MCF 10A (cell line): Measurements from ENCODE around the gene ABLIM2. TPM values are rescaled to one million over a fixed set of nuclear protein-coding genes. Genes with fewer than 3 reads are reported as not detected.

Source experiments
- BruUV-seq: library from RNA; stranded (reverse); fragments of 400-500 nt; replicated peaks from 2 replicates; lab custom pipeline; 2021; lab: Mats Ljungman, UMichigan
- CTCF ChIA-PET: fragments of 300-600 bp; sonication (Branson Sonifier 250); formaldehyde crosslinking; extraction: SDS; loops from one replicate; lab custom pipeline; 2021; ENCODE audit warnings: antibody characterized with exemption, inconsistent platforms; lab: Yijun Ruan, JAX
- POLR2A ChIA-PET: fragments of 300-600, 350-650 bp; sonication (Branson Sonifier 250); formaldehyde crosslinking; extraction: SDS; loops from one replicate; lab custom pipeline; 2020; ENCODE audit warnings: antibody characterized with exemption, inconsistent platforms; lab: Yijun Ruan, JAX
- DNase-seq: peaks from one replicate; pipeline ENCODE4 v3.0.0-alpha.2; 2018; ENCODE audit not compliant: unreplicated experiment
- H3K27ac Mint-ChIP-seq: one replicate; pipeline ENCODE4 v1.8.0; 2022; ENCODE audit warnings: mild to moderate bottlenecking, low read depth, mixed read lengths; ENCODE audit not compliant: unreplicated experiment
- H3K27me3 Mint-ChIP-seq: one replicate; pipeline ENCODE4 v1.8.0; 2022; ENCODE audit warnings: mixed read lengths; ENCODE audit not compliant: insufficient read depth, unreplicated experiment
- H3K36me3 Mint-ChIP-seq: one replicate; pipeline ENCODE4 v1.8.0; 2022; ENCODE audit warnings: mild to moderate bottlenecking, moderate library complexity, mixed read lengths; ENCODE audit not compliant: insufficient read depth, unreplicated experiment
- H3K4me1 Mint-ChIP-seq: one replicate; pipeline ENCODE4 v1.8.0; 2022; ENCODE audit warnings: mixed read lengths; ENCODE audit not compliant: insufficient read depth, unreplicated experiment
- H3K4me3 Mint-ChIP-seq: one replicate; pipeline ENCODE4 v1.8.0; 2022; ENCODE audit warnings: mild to moderate bottlenecking, moderate library complexity, mixed read lengths; ENCODE audit not compliant: unreplicated experiment
- H3K9me3 Mint-ChIP-seq: one replicate; pipeline ENCODE4 v1.8.0; 2022; ENCODE audit warnings: mixed read lengths; ENCODE audit not compliant: unreplicated experiment
- CTCF ChIP-seq: fragments of 200-600 bp; IDR thresholded peaks from one replicate; pipeline ENCODE4 v1.8.0; 2022; ENCODE audit warnings: antibody characterized with exemption, mild to moderate bottlenecking; ENCODE audit not compliant: unreplicated experiment
- intact Hi-C: fragments of 100-400 bp; cut with micrococcal nuclease; formaldehyde crosslinking; loops from 2 replicates; pipeline ENCODE4 v1.14.1; 2022
- total RNA-seq: library from RNA; stranded (reverse); gene quantifications from 2 replicates; pipeline ENCODE4 v1.2.3, GENCODE V29; 2022

ABLIM2 gene
- total RNA-seq, 1 experiment from 2014 or later, result 5.3 TPM

- peaks cover 11% of the 10 kb centered on the region for H3K9me3 Mint-ChIP-seq
- H3K4me3 Mint-ChIP-seq, result no peak overlapping the region
- no peak for TF ChIP-seq CTCF
- intact Hi-C loops, result no loop called here
- no peak for DNase-seq
- peaks cover 4% of the 10 kb centered on the region for H3K4me1 Mint-ChIP-seq
- peaks cover 4% of the 10 kb centered on the region for H3K36me3 Mint-ChIP-seq
- no peak overlapping the region for H3K27ac Mint-ChIP-seq
- CTCF ChIA-PET, result interaction anchor here (0.7 kb wide), 1 partner anchor 785 kb away, joined by 4 read pairs; no protein-coding TSS in a partner anchor
- H3K27me3 Mint-ChIP-seq, result peaks cover 40% of the 10 kb centered on the region
- POLR2A ChIA-PET, result no interaction called here
- no TSS peak for BruUV-seq
Measured at GRCh38 chr4:8010618-8011017, 148.0 kb downstream of the ABLIM2 start.

DNA sequence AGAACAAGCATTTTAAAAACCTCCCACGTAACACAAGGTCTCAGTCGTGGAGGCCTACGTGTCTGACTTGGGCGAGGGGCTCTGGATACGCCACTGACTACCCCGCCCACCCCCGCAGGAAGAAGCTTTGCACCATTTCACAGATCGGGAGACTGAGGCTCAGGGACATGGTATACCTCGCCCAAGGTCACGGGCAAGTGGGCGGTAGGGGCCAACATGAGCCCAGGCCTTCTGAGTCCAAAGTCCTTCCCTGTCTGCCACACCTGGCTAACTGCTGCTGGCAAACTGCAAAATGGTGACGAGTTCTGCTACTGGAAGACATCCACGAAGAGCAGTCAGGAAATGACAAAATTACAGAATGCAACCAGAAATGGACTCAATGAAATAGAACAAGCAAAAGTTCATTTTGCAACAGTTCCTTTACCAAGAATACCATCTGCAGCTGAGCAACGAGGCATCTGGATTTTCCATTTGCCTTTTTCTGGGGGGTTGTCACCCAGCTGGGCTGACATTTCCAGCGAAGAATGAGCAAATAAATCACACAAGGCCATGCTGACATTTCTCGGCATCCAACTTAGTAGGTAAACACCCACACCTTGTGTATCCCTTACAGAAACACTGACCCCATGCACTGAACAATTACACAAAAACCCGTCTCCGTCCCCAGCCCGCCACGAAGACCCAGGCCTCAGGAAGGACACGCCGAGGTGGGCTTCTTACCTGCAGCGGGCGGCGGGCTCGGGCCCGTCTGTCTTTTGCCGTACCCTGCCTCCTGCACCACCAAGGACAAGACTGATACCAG, 148.7 kb downstream of the ABLIM2 start:
- no peak for DNase-seq
- no peak overlapping the region for H3K4me3 Mint-ChIP-seq
- intact Hi-C loops, result no loop called here
- peaks cover 11% of the 10 kb centered on the region for H3K9me3 Mint-ChIP-seq
- CTCF ChIA-PET, result interaction anchor here (0.7 kb wide), 1 partner anchor 785 kb away, joined by 4 read pairs; no protein-coding TSS in a partner anchor
- BruUV-seq, result no TSS peak
- H3K36me3 Mint-ChIP-seq, result peaks cover 2% of the 10 kb centered on the region
- H3K27ac Mint-ChIP-seq, result no peak overlapping the region
- peaks cover 33% of the 10 kb centered on the region for H3K27me3 Mint-ChIP-seq
- no peak for TF ChIP-seq CTCF
- H3K4me1 Mint-ChIP-seq, result no peaks in the 10 kb centered on the region
- POLR2A ChIA-PET, result no interaction called here

GRCh38 chr4:8009097-8009496, 149.5 kb downstream of the ABLIM2 start:
- no peak for DNase-seq
- TF ChIP-seq CTCF, result no peak
- ChIA-PET POLR2A (no interaction called here), CTCF (no interaction called here)
- Mint-ChIP-seq H3K27me3 (peaks cover 30% of the 10 kb centered on the region), H3K4me3 (no peak overlapping the region), H3K9me3 (peaks cover 11% of the 10 kb centered on the region), H3K27ac (no peak overlapping the region), H3K4me1 (no peaks in the 10 kb centered on the region), H3K36me3 (no peaks in the 10 kb centered on the region)
- BruUV-seq, result no TSS peak
- intact Hi-C loops, result no loop called here

- H3K27me3 Mint-ChIP-seq, result peaks cover 34% of the 10 kb centered on the region
- H3K4me3 Mint-ChIP-seq, result no peak overlapping the region
- intact Hi-C loops, result no loop called here
- H3K4me1 Mint-ChIP-seq, result no peaks in the 10 kb centered on the region
- no peak for TF ChIP-seq CTCF
- ChIA-PET CTCF (interaction anchor here (0.7 to 1.6 kb wide), 3 partner anchors 8 to 206 kb away, joined by 3 to 4 read pairs (median 3); no protein-coding TSS in a partner anchor), POLR2A (no interaction called here)
- no peak overlapping the region for H3K27ac Mint-ChIP-seq
- BruUV-seq, result no TSS peak
- DNase-seq, result no peak
- no peaks in the 10 kb centered on the region for H3K36me3 Mint-ChIP-seq
- peaks cover 11% of the 10 kb centered on the region for H3K9me3 Mint-ChIP-seq
Measured at GRCh38 chr4:8008391-8008790, 150.2 kb downstream of the ABLIM2 start.
